PC-3 (cell line): Measurements from ENCODE around the gene RCSD1. TPM values are rescaled to one million over a fixed set of nuclear protein-coding genes. Genes with fewer than 3 reads are reported as not detected.

ENCODE experiments used
- ATAC-seq: fragments of 200-7000 bp; cut with Tn5 transposase; 2 replicates; pipeline ENCODE4 v1.9.1; 2020; ENCODE audit warnings: mild to moderate bottlenecking, moderate library complexity
- BruUV-seq: library from RNA; stranded (reverse); fragments of 400-500 nt; replicated peaks from 2 replicates; lab custom pipeline; 2021; lab: Mats Ljungman, UMichigan
- CTCF ChIA-PET: fragments of 300-600 bp; sonication (Branson Sonifier 250); formaldehyde crosslinking; loops from one replicate; lab custom pipeline; 2022; ENCODE audit warnings: antibody characterized with exemption; lab: Charles Lee
- POLR2A ChIA-PET: fragments of 300-600 bp; sonication (Branson Sonifier 250); formaldehyde crosslinking; loops from one replicate; lab custom pipeline; 2022; ENCODE audit warnings: antibody characterized with exemption; ENCODE audit not compliant: unreplicated experiment; lab: Charles Lee
- DNase-seq: peaks from one replicate; pipeline ENCODE4 v3.0.0-alpha.2; 2015
- H2AFZ ChIP-seq: fragments of 300-600 bp; sonication (generic); 2 replicates; pipeline ENCODE4 v1.6.0; 2016; ENCODE audit warnings: antibody characterized with exemption, low read length
- H3F3A ChIP-seq: fragments of 300-600 bp; sonication (generic); one replicate; pipeline ENCODE4 v1.6.0; 2017; ENCODE audit warnings: antibody characterized with exemption, low read length, control low read depth, mild to moderate bottlenecking; ENCODE audit not compliant: unreplicated experiment
- H3K27ac ChIP-seq: fragments of 300-600 bp; sonication (generic); 2 replicates; pipeline ENCODE4 v1.5.1; 2016; ENCODE audit warnings: mild to moderate bottlenecking, low read length
- H3K27me3 ChIP-seq: fragments of 300-600 bp; sonication (generic); 2 replicates; pipeline ENCODE4 v1.6.1; 2016; ENCODE audit warnings: low read length, mixed read lengths
- H3K36me3 ChIP-seq: fragments of 300-600 bp; sonication (generic); 2 replicates; pipeline ENCODE4 v1.6.1; 2016; ENCODE audit warnings: low read depth, mixed run types, low read length, mixed read lengths
- H3K4me1 ChIP-seq: fragments of 300-600 bp; sonication (generic); 2 replicates; pipeline ENCODE4 v1.5.1; 2016; ENCODE audit warnings: low read length; ENCODE audit not compliant: insufficient read depth
- H3K4me2 ChIP-seq: fragments of 300-600 bp; sonication (generic); 2 replicates; pipeline ENCODE4 v1.6.0; 2016; ENCODE audit warnings: low read length
- H3K4me3 ChIP-seq: fragments of 300-600 bp; sonication (generic); 2 replicates; pipeline ENCODE4 v1.5.1; 2016; ENCODE audit warnings: mild to moderate bottlenecking, low read length, mixed read lengths
- H3K79me2 ChIP-seq: fragments of 300-600 bp; sonication (generic); 2 replicates; pipeline ENCODE4 v1.6.1; 2017; ENCODE audit warnings: low read length, mixed read lengths
- H3K9ac ChIP-seq: fragments of 300-600 bp; sonication (generic); 2 replicates; pipeline ENCODE4 v1.6.0; 2016; ENCODE audit warnings: mild to moderate bottlenecking, low read length
- H3K9me2 ChIP-seq: fragments of 300-600 bp; sonication (generic); replicated peaks from 2 replicates; pipeline ENCODE4 v1.6.1; 2016; ENCODE audit warnings: mixed run types, low read length, mixed read lengths
- H3K9me3 ChIP-seq: fragments of 300-600 bp; sonication (generic); 2 replicates; pipeline ENCODE4 v1.6.1; 2016; ENCODE audit warnings: low read length, mixed read lengths
- H4K20me1 ChIP-seq: fragments of 300-600 bp; sonication (generic); 2 replicates; pipeline ENCODE4 v1.6.1; 2016; ENCODE audit warnings: low read length, mixed read lengths
- CTCF ChIP-seq: fragments of 300-600 bp; sonication (generic); conservative IDR thresholded peaks from 2 replicates; pipeline ENCODE4 v1.5.1; 2017; ENCODE audit warnings: antibody characterized with exemption, low read depth, mild to moderate bottlenecking, low read length
- EZH2 ChIP-seq: fragments of 300-600 bp; sonication (generic); IDR thresholded peaks from one replicate; pipeline ENCODE4 v1.6.1; 2017; ENCODE audit warnings: antibody characterized with exemption, mild to moderate bottlenecking, low read length; ENCODE audit not compliant: unreplicated experiment
- EZH2phosphoT487 ChIP-seq: fragments of 300-600 bp; sonication (generic); IDR thresholded peaks from 2 replicates; pipeline ENCODE4 v1.6.1; 2018; ENCODE audit warnings: mild to moderate bottlenecking, antibody characterized with exemption, low read length, borderline replicate concordance
- intact Hi-C: fragments of 100-400 bp; cut with micrococcal nuclease; formaldehyde crosslinking; loops from 2 replicates; pipeline ENCODE4 v1.9.0; 2023
- total RNA-seq: library from RNA; depleted of rRNA; stranded (reverse); fragments of >200 nt; gene quantifications from 2 replicates; pipeline ENCODE4 v1.2.3, GENCODE V29; 2014

RCSD1 gene
- total RNA-seq, 1 experiment from 2014 or later = not detected

GRCh38 chr1:167671727-167672511, 41.9 kb downstream of the RCSD1 start:
- Histone ChIP-seq H3K4me3 (no peak overlapping the region), H3K27ac (no peak overlapping the region), H3K4me2 (no peak overlapping the region), H3K27me3 (peaks cover 24% of the 10 kb centered on the region; the same call in 1 of the 2 replicates), H3F3A (no peaks in the 10 kb centered on the region), H3K9me3 (no peaks in the 10 kb centered on the region), H3K36me3 (no peaks in the 10 kb centered on the region), H3K4me1 (no peaks in the 10 kb centered on the region), H3K79me2 (no peaks in the 10 kb centered on the region), H3K9ac (no peak overlapping the region), H4K20me1 (no peaks in the 10 kb centered on the region), H2AFZ (no peak overlapping the region), H3K9me2 (no peaks in the 10 kb centered on the region)
- intact Hi-C loops = no loop called here
- ATAC-seq = no peak
- BruUV-seq = no TSS peak
- ChIA-PET CTCF (no interaction called here), POLR2A (no interaction called here)
- no peak for TF ChIP-seq EZH2
- TF ChIP-seq EZH2phosphoT487 = no peak
- TF ChIP-seq CTCF = no peak
- no peak for DNase-seq

DNA sequence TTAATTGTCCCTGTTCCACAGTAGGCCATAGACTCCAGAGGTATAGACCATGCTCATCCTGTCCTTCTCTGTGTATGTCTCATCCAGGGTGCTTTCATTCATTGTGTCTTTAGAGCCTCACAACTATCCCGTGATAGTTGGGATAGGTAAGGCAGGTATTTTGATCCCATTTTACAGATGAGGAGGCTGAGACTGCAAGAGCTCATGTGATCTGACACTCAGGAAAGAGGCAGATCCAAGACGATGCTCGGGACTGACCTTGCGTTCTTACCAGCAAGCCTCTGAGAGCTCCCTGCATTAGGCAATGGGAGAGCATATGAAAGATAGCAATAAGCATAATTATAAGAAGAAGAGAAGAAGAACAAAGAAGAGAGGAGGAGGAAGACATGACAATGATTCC, 42.8 kb downstream of the RCSD1 start:
- no peaks in the 10 kb centered on the region for H3K79me2 ChIP-seq
- H4K20me1 ChIP-seq = no peaks in the 10 kb centered on the region
- H3F3A ChIP-seq = no peaks in the 10 kb centered on the region
- H3K27ac ChIP-seq = no peak overlapping the region
- H3K4me2 ChIP-seq = no peak overlapping the region
- TF ChIP-seq EZH2phosphoT487 = no peak
- TF ChIP-seq CTCF = no peak
- no peak for TF ChIP-seq EZH2
- no peaks in the 10 kb centered on the region for H3K9me3 ChIP-seq
- H3K4me1 ChIP-seq = no peaks in the 10 kb centered on the region
- POLR2A ChIA-PET = no interaction called here
- intact Hi-C loops = no loop called here
- no peak for ATAC-seq
- H3K9me2 ChIP-seq = no peaks in the 10 kb centered on the region
- no peaks in the 10 kb centered on the region for H3K36me3 ChIP-seq
- no peak overlapping the region for H2AFZ ChIP-seq
- H3K4me3 ChIP-seq = no peak overlapping the region
- H3K27me3 ChIP-seq = peaks cover 24% of the 10 kb centered on the region; the same call in 1 of the 2 replicates
- no peak for DNase-seq
- CTCF ChIA-PET = no interaction called here
- no peak overlapping the region for H3K9ac ChIP-seq
- no TSS peak for BruUV-seq

DNA sequence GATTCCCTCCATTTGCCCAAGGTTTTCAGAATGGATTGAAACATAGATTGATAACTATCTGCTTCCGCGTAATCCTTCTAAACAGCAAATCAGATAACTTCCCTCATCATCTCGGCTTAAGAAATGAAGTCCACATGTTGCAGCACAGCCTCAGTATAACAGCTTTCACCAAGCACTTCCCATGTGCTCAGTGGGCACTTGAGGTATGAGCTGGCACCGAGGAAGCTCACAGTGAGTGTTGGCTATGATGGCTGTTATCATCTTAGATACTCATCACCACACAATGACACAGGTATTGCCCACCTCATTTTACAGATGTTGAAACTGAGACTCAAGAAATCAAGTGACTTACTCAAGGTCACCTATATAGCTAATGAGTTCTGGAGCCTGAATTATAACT, 43.2 kb downstream of the RCSD1 start:
- TF ChIP-seq EZH2phosphoT487 (no peak), CTCF (no peak), EZH2 (no peak)
- H4K20me1 ChIP-seq = no peaks in the 10 kb centered on the region
- no peaks in the 10 kb centered on the region for H3F3A ChIP-seq
- no peaks in the 10 kb centered on the region for H3K36me3 ChIP-seq
- H2AFZ ChIP-seq = no peak overlapping the region
- intact Hi-C loops = no loop called here
- H3K79me2 ChIP-seq = no peaks in the 10 kb centered on the region
- ChIA-PET POLR2A (no interaction called here), CTCF (no interaction called here)
- no TSS peak for BruUV-seq
- H3K4me2 ChIP-seq = no peak overlapping the region
- no peak overlapping the region for H3K27ac ChIP-seq
- no peak for DNase-seq
- H3K9me2 ChIP-seq = no peaks in the 10 kb centered on the region
- no peak for ATAC-seq
- no peak overlapping the region for H3K4me3 ChIP-seq
- H3K4me1 ChIP-seq = no peaks in the 10 kb centered on the region
- peaks cover 24% of the 10 kb centered on the region; the same call in 1 of the 2 replicates for H3K27me3 ChIP-seq
- H3K9me3 ChIP-seq = no peaks in the 10 kb centered on the region
- H3K9ac ChIP-seq = no peak overlapping the region
